Medulla oblongata (tissue), 1 donor: ENCODE measurements around the gene PLEKHB2.
"Not testable (repeated sequence)": the region's sequence is repeated elsewhere in the genome, so short reads cannot be mapped to it uniquely, and the experiment has no call there.

Source experiments
- DNase-seq: peaks from one replicate; pipeline ENCODE4 v3.0.0-alpha.2; 2015; ENCODE audit errors: extremely low spot score

The PLEKHB2 gene

GRCh38 chr2:131093696-131094462, 11.3 kb upstream of the PLEKHB2 start:
- DNase-seq: no peak

- no peak for DNase-seq
These were observed 10.5 kb upstream of the PLEKHB2 start for GRCh38 chr2:131094463-131095281.

- no peak for DNase-seq
These were observed 2.0 kb upstream of the PLEKHB2 start for GRCh38 chr2:131103165-131103564.

GRCh38 chr2:131104487-131105155, 515 bp upstream of the PLEKHB2 start:
- peak; percentile 52 for DNase-seq

- peak; percentile 68 for DNase-seq
These were observed 1.0 kb downstream of the PLEKHB2 start for GRCh38 chr2:131105950-131106801.

- no peak for DNase-seq
These were observed 7.4 kb downstream of the PLEKHB2 start for GRCh38 chr2:131112529-131112928.

- no peak for DNase-seq
These were observed 8.6 kb downstream of the PLEKHB2 start for GRCh38 chr2:131113566-131114227.

- DNase-seq: not testable (repeated sequence)
These were observed 9.8 kb downstream of the PLEKHB2 start for GRCh38 chr2:131114950-131115349.

- no peak for DNase-seq
These were observed 10.6 kb downstream of the PLEKHB2 start for GRCh38 chr2:131115752-131116151.

GRCh38 chr2:131120815-131121317, 15.7 kb downstream of the PLEKHB2 start:
- no peak for DNase-seq

- DNase-seq: no peak
These were observed 16.3 kb downstream of the PLEKHB2 start for GRCh38 chr2:131121464-131121863.

GRCh38 chr2:131122496-131122895, 17.4 kb downstream of the PLEKHB2 start:
- DNase-seq: no peak

- no peak for DNase-seq
These were observed 18.1 kb downstream of the PLEKHB2 start for GRCh38 chr2:131123192-131123591.

GRCh38 chr2:131125195-131125757, 20.1 kb downstream of the PLEKHB2 start:
- DNase-seq: peak; percentile 65

- DNase-seq: peak; percentile 55
These were observed 21.3 kb downstream of the PLEKHB2 start for GRCh38 chr2:131126436-131126835.

GRCh38 chr2:131127076-131127475, 21.9 kb downstream of the PLEKHB2 start:
- no peak for DNase-seq

GRCh38 chr2:131127981-131128380, 22.8 kb downstream of the PLEKHB2 start:
- DNase-seq: no peak

GRCh38 chr2:131130298-131130596, 25.1 kb downstream of the PLEKHB2 start:
- DNase-seq: no peak

GRCh38 chr2:131132729-131133128, 27.6 kb downstream of the PLEKHB2 start:
- no peak for DNase-seq

- DNase-seq: no peak
These were observed 35.4 kb downstream of the PLEKHB2 start for GRCh38 chr2:131140581-131140980.

- DNase-seq: no peak
These were observed 37.7 kb downstream of the PLEKHB2 start for GRCh38 chr2:131142849-131143248.
